Breast epithelium (tissue), 3 donors: ENCODE data around the gene MRPL49.

Experiments used
- POLR2A ChIP-seq: fragments of 450-650 bp; IDR thresholded peaks from one replicate; pipeline ENCODE4 v1.6.1; 2016; ENCODE audit warnings: antibody characterized with exemption, mild to moderate bottlenecking, moderate library complexity
- TF ChIP-seq, protein P1 (sequence below), 3 donors: fragments of 450-650 bp; IDR thresholded peaks; one replicate each; pipeline ENCODE4 v1.5.1; 2016 to 2017; ENCODE audit warnings: antibody characterized with exemption in 3 of 3, mild to moderate bottlenecking in 3 of 3, moderate library complexity in 3 of 3

DNA sequence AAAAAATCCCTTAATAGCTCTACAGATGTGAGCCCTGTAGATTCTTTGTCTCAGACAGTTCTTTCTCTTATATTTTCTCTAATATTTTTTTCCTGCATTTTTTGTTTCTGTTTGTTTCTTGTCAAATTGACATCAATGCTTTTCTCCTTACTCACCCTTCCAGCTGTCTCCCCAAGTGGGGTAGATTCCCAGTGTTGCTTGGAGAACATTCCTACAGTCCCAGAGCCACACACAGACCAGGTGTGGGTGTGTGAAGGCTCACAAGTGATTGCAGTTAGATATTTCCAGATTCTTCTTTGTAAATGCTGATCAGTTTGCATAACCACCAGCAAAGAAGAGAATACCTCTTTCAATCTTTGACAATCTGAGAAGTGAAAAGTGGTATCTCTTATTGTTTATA lies 18.6 kb upstream of the MRPL49 start:
- TF ChIP-seq, protein P1, sequence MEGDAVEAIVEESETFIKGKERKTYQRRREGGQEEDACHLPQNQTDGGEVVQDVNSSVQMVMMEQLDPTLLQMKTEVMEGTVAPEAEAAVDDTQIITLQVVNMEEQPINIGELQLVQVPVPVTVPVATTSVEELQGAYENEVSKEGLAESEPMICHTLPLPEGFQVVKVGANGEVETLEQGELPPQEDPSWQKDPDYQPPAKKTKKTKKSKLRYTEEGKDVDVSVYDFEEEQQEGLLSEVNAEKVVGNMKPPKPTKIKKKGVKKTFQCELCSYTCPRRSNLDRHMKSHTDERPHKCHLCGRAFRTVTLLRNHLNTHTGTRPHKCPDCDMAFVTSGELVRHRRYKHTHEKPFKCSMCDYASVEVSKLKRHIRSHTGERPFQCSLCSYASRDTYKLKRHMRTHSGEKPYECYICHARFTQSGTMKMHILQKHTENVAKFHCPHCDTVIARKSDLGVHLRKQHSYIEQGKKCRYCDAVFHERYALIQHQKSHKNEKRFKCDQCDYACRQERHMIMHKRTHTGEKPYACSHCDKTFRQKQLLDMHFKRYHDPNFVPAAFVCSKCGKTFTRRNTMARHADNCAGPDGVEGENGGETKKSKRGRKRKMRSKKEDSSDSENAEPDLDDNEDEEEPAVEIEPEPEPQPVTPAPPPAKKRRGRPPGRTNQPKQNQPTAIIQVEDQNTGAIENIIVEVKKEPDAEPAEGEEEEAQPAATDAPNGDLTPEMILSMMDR (IDR thresholded peaks at IDR 0.05): no peak
- TF ChIP-seq POLR2A: no peak
